MCF 10A (cell line): ENCODE data around the gene IFIT1B. TPM values are rescaled to one million over a fixed set of nuclear protein-coding genes. Genes with fewer than 3 reads are reported as not detected.

Experiments
- BruUV-seq: library from RNA; stranded (reverse); fragments of 400-500 nt; replicated peaks from 2 replicates; lab custom pipeline; 2021; lab: Mats Ljungman, UMichigan
- CTCF ChIA-PET: fragments of 300-600 bp; sonication (Branson Sonifier 250); formaldehyde crosslinking; extraction: SDS; loops from one replicate; lab custom pipeline; 2021; ENCODE audit warnings: antibody characterized with exemption, inconsistent platforms; lab: Yijun Ruan, JAX
- POLR2A ChIA-PET: fragments of 300-600, 350-650 bp; sonication (Branson Sonifier 250); formaldehyde crosslinking; extraction: SDS; loops from one replicate; lab custom pipeline; 2020; ENCODE audit warnings: antibody characterized with exemption, inconsistent platforms; lab: Yijun Ruan, JAX
- DNase-seq: peaks from one replicate; pipeline ENCODE4 v3.0.0-alpha.2; 2018; ENCODE audit not compliant: unreplicated experiment
- H3K27ac Mint-ChIP-seq: one replicate; pipeline ENCODE4 v1.8.0; 2022; ENCODE audit warnings: mild to moderate bottlenecking, low read depth, mixed read lengths; ENCODE audit not compliant: unreplicated experiment
- H3K27me3 Mint-ChIP-seq: one replicate; pipeline ENCODE4 v1.8.0; 2022; ENCODE audit warnings: mixed read lengths; ENCODE audit not compliant: insufficient read depth, unreplicated experiment
- H3K36me3 Mint-ChIP-seq: one replicate; pipeline ENCODE4 v1.8.0; 2022; ENCODE audit warnings: mild to moderate bottlenecking, moderate library complexity, mixed read lengths; ENCODE audit not compliant: insufficient read depth, unreplicated experiment
- H3K4me1 Mint-ChIP-seq: one replicate; pipeline ENCODE4 v1.8.0; 2022; ENCODE audit warnings: mixed read lengths; ENCODE audit not compliant: insufficient read depth, unreplicated experiment
- H3K4me3 Mint-ChIP-seq: one replicate; pipeline ENCODE4 v1.8.0; 2022; ENCODE audit warnings: mild to moderate bottlenecking, moderate library complexity, mixed read lengths; ENCODE audit not compliant: unreplicated experiment
- H3K9me3 Mint-ChIP-seq: one replicate; pipeline ENCODE4 v1.8.0; 2022; ENCODE audit warnings: mixed read lengths; ENCODE audit not compliant: unreplicated experiment
- intact Hi-C: fragments of 100-400 bp; cut with micrococcal nuclease; formaldehyde crosslinking; loops from 2 replicates; pipeline ENCODE4 v1.14.1; 2022
- total RNA-seq: library from RNA; stranded (reverse); gene quantifications from 2 replicates; pipeline ENCODE4 v1.2.3, GENCODE V29; 2022
- TF ChIP-seq, protein P1 (sequence below): fragments of 200-600 bp; IDR thresholded peaks from one replicate; pipeline ENCODE4 v1.8.0; 2022; ENCODE audit warnings: antibody characterized with exemption, mild to moderate bottlenecking; ENCODE audit not compliant: unreplicated experiment

IFIT1B gene
- total RNA-seq, 1 experiment from 2014 or later: not detected

DNA sequence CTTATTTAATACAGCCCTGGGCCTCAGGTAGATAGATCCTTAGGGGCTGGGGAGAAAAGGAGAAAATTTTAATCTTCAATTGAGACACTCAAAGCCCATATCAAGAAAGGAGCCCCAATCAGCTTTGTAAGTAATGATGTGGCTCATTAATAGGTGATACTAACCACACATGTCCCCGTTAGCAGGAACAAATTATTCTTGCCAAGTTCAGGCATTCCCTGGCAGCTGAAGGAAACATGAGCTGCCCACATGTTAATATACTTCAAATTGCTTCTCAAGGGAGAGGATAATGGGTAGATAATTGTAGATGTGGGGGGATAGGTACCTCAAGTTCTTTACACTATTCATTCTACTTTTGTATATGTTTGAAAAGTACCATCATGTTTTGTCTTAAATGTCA lies 51.0 kb downstream of the IFIT1B start:
- H3K4me1 Mint-ChIP-seq: peaks cover 37% of the 10 kb centered on the region
- no peak overlapping the region for H3K4me3 Mint-ChIP-seq
- H3K36me3 Mint-ChIP-seq: no peaks in the 10 kb centered on the region
- POLR2A ChIA-PET: interaction anchor here (1.0 to 2.7 kb wide), 5 partner anchors 10 to 127 kb away, joined by 3 to 6 read pairs (median 6); no protein-coding TSS in a partner anchor
- no TSS peak for BruUV-seq
- DNase-seq: no peak
- H3K27me3 Mint-ChIP-seq: no peaks in the 10 kb centered on the region
- H3K27ac Mint-ChIP-seq: no peak overlapping the region
- TF ChIP-seq, protein P1, sequence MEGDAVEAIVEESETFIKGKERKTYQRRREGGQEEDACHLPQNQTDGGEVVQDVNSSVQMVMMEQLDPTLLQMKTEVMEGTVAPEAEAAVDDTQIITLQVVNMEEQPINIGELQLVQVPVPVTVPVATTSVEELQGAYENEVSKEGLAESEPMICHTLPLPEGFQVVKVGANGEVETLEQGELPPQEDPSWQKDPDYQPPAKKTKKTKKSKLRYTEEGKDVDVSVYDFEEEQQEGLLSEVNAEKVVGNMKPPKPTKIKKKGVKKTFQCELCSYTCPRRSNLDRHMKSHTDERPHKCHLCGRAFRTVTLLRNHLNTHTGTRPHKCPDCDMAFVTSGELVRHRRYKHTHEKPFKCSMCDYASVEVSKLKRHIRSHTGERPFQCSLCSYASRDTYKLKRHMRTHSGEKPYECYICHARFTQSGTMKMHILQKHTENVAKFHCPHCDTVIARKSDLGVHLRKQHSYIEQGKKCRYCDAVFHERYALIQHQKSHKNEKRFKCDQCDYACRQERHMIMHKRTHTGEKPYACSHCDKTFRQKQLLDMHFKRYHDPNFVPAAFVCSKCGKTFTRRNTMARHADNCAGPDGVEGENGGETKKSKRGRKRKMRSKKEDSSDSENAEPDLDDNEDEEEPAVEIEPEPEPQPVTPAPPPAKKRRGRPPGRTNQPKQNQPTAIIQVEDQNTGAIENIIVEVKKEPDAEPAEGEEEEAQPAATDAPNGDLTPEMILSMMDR: no peak
- H3K9me3 Mint-ChIP-seq: no peaks in the 10 kb centered on the region
- CTCF ChIA-PET: interaction anchor here (0.6 to 4.4 kb wide), 6 partner anchors 38 to 990 kb away, joined by 3 to 32 read pairs (median 7); no protein-coding TSS in a partner anchor
- intact Hi-C loops: loop anchor here (5.0 kb wide), 3 partner anchors 273 to 1433 kb away; partner anchors contain the start of gene KIF20B

DNA sequence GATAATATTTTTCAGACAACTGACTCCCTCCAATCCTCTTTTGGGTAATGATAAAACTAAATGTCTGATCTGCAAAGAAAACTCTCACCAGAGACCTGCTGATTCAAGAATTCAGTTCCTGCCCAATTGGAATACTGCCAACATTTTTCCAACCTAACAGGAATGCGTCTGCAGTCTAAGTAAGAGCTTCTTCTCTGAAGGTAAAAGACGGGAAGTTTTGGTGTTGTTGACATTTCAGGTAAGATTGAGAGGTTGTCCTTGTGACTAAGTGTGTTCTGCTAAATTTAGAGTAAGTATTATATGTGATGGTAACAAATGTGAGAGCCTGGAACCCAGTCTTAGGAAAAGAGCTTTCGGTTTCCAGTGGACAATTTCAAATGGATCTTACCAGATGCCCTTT lies 54.1 kb downstream of the IFIT1B start:
- ChIA-PET CTCF (interaction anchor here (0.7 to 1.5 kb wide), 5 partner anchors 34 to 131 kb away, joined by 3 to 10 read pairs (median 6); no protein-coding TSS in a partner anchor), POLR2A (interaction anchor here (0.6 to 2.3 kb wide), 18 partner anchors 13 to 1440 kb away, joined by 3 to 23 read pairs (median 4); partner anchors contain the start of gene LIPA)
- no TSS peak for BruUV-seq
- TF ChIP-seq, protein P1: no peak
- no peaks in the 10 kb centered on the region for H3K27me3 Mint-ChIP-seq
- intact Hi-C loops: no loop called here
- H3K4me1 Mint-ChIP-seq: peaks cover 26% of the 10 kb centered on the region
- no peaks in the 10 kb centered on the region for H3K9me3 Mint-ChIP-seq
- H3K27ac Mint-ChIP-seq: no peak overlapping the region
- peak; percentile 67 for DNase-seq
- H3K36me3 Mint-ChIP-seq: no peaks in the 10 kb centered on the region
- H3K4me3 Mint-ChIP-seq: peak overlapping the region; percentile 19

Other genes with a start within 250 kb of the IFIT1B start
- gene CH25H, start 170.7 kb upstream of the IFIT1B start, total RNA-seq: not detected in 2 replicates
- 18.5 and 22.3 TPM in 2 replicates for gene LIPA, start 126.3 kb upstream of the IFIT1B start, total RNA-seq
- gene IFIT2, start 76.0 kb upstream of the IFIT1B start, total RNA-seq: 0.58 and 1.3 TPM in 2 replicates
- 1.4 and 3.6 TPM in 2 replicates for gene IFIT3, start 50.1 kb upstream of the IFIT1B start, total RNA-seq
- 0.17 and 0.26 TPM in 2 replicates for gene IFIT1, start 14.6 kb downstream of the IFIT1B start, total RNA-seq
- gene IFIT5, start 36.5 kb downstream of the IFIT1B start, total RNA-seq: 11.2 and 12.8 TPM in 2 replicates
- 0.09 and 0.10 TPM in 2 replicates for gene SLC16A12, start 157.5 kb downstream of the IFIT1B start, total RNA-seq